CD8-positive, alpha-beta memory T cell (primary cell): ENCODE results near the gene C16orf96. TPM values are rescaled to one million over a fixed set of nuclear protein-coding genes. Genes with fewer than 3 reads are reported as not detected.

Experiments used
- CTCF ChIA-PET: fragments of 350-600 bp; sonication (Branson Sonifier 250); formaldehyde crosslinking; loops from one replicate; lab custom pipeline; 2021; ENCODE audit warnings: antibody characterized with exemption; lab: Charles Lee
- POLR2A ChIA-PET: fragments of 350-600 bp; sonication (Branson Sonifier 250); formaldehyde crosslinking; loops from one replicate; lab custom pipeline; 2021; ENCODE audit warnings: antibody characterized with exemption; lab: Charles Lee
- DNase-seq, 5 donors: peaks; one replicate each; pipeline versions ENCODE4 v3.0.0 to v3.0.0-alpha.2; 2020 to 2022; ENCODE audit warnings: mixed read lengths in 1 of 5
- H3K27ac ChIP-seq: one replicate; pipeline ENCODE4 v1.7.0; 2013; ENCODE audit warnings: low read depth, mild to moderate bottlenecking, low read length, moderate library complexity
- H3K27me3 ChIP-seq: 2 replicates; pipeline ENCODE4 v1.7.0; 2013; ENCODE audit warnings: low read length, mild to moderate bottlenecking; ENCODE audit not compliant: insufficient read depth, poor library complexity, severe bottlenecking
- H3K36me3 ChIP-seq: 2 replicates; pipeline ENCODE4 v1.7.0; 2013; ENCODE audit warnings: mild to moderate bottlenecking, low read length, moderate library complexity; ENCODE audit not compliant: insufficient read depth
- H3K4me1 ChIP-seq: 2 replicates; pipeline ENCODE4 v1.7.0; 2013; ENCODE audit warnings: mild to moderate bottlenecking, low read length, moderate library complexity; ENCODE audit not compliant: insufficient read depth
- H3K4me3 ChIP-seq: 2 replicates; pipeline ENCODE4 v1.7.0; 2013; ENCODE audit warnings: mild to moderate bottlenecking, low read length
- H3K9me3 ChIP-seq: 2 replicates; pipeline ENCODE4 v1.7.0; 2013; ENCODE audit warnings: mild to moderate bottlenecking, low read length
- H3K27ac Mint-ChIP-seq, 8 donors: one replicate each; pipeline ENCODE4 v1.8.0; 2020 to 2021; ENCODE audit warnings: mixed read lengths in 8 of 8, mild to moderate bottlenecking in 6 of 8, inconsistent platforms in 3 of 8, moderate library complexity in 3 of 8
- H3K27me3 Mint-ChIP-seq, 2 donors: one replicate each; pipeline ENCODE4 v1.8.0; 2020 to 2021; ENCODE audit warnings: mixed read lengths in 2 of 2, mild to moderate bottlenecking in 1 of 2, moderate library complexity in 1 of 2
- H3K36me3 Mint-ChIP-seq, 3 donors: one replicate each; pipeline ENCODE4 v1.8.0; 2020 to 2021; ENCODE audit warnings: mixed read lengths in 3 of 3, inconsistent platforms in 1 of 3, mild to moderate bottlenecking in 1 of 3
- H3K4me1 Mint-ChIP-seq, 3 donors: one replicate each; pipeline ENCODE4 v1.8.0; 2020 to 2021; ENCODE audit warnings: mixed read lengths in 3 of 3, inconsistent platforms in 1 of 3, mild to moderate bottlenecking in 1 of 3
- H3K4me3 Mint-ChIP-seq, 7 donors: one replicate each; pipeline ENCODE4 v1.8.0; 2020 to 2021; ENCODE audit warnings: mixed read lengths in 7 of 7, mild to moderate bottlenecking in 6 of 7, moderate library complexity in 4 of 7, inconsistent platforms in 2 of 7
- H3K9me3 Mint-ChIP-seq, 5 donors: one replicate each; pipeline ENCODE4 v1.8.0; 2020 to 2022; ENCODE audit warnings: mixed read lengths in 5 of 5, mild to moderate bottlenecking in 3 of 5, moderate library complexity in 2 of 5, inconsistent platforms in 1 of 5
- polyA plus RNA-seq: library from polyadenylated mRNA; unstranded; fragments of 300-500 nt; fragmentation: Illumina TruSeq; gene quantifications from one replicate; pipeline ENCODE4 v1.2.3, GENCODE V29; 2021
- total RNA-seq, 2 experiments: library from RNA; stranded (reverse); gene quantifications; one replicate each; pipeline ENCODE4 v1.2.3, GENCODE V29; 2021

Gene C16orf96
- total and polyA plus RNA-seq, 3 experiments from 2014 or later: 0.05 to 0.11 (median 0.07) TPM

DNA sequence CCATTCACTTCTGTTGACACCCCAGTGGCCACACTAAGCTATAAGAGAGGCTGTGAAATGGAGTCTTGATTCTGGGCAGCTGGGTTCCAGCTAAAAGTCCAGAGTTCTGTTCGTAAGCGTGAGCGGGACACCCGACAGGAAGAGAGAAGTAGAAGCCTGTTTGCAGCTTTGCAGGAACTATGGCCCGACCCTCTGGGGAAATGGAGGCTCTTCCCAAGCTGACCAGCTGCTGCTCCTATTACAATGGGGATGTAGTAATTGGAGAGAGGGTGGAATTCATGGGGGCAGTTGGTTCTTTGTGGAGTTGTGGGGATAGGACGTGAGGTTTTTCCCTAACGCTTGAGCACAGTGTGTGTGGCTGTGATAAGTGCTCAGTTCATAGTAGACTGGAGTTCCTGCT, 30.2 kb downstream of the C16orf96 start:
- no peaks in the 10 kb centered on the region for H3K36me3 ChIP-seq
- CTCF ChIA-PET: interaction anchor here (0.7 to 2.2 kb wide), 15 partner anchors 9 to 195 kb away, joined by 3 to 12 read pairs (median 4); partner anchors contain the start of gene MGRN1
- peaks cover 0 to 2% (median 2%) of the 10 kb centered on the region in 5 donors for H3K9me3 Mint-ChIP-seq
- H3K27ac ChIP-seq: no peak overlapping the region
- H3K9me3 ChIP-seq: no peaks in the 10 kb centered on the region
- POLR2A ChIA-PET: no interaction called here
- H3K4me3 ChIP-seq: no peak overlapping the region
- no peak for DNase-seq
- H3K27me3 Mint-ChIP-seq: peaks cover 9 to 10% of the 10 kb centered on the region in 2 donors
- no peak overlapping the region for H3K27ac Mint-ChIP-seq
- peaks cover 0 to 3% (median 2%) of the 10 kb centered on the region in 3 donors for H3K4me1 Mint-ChIP-seq
- H3K36me3 Mint-ChIP-seq: peaks cover 0 to 3% (median 0%) of the 10 kb centered on the region in 3 donors
- no peak overlapping the region for H3K4me3 Mint-ChIP-seq
- H3K27me3 ChIP-seq: peaks cover 5% of the 10 kb centered on the region
- no peaks in the 10 kb centered on the region for H3K4me1 ChIP-seq

DNA sequence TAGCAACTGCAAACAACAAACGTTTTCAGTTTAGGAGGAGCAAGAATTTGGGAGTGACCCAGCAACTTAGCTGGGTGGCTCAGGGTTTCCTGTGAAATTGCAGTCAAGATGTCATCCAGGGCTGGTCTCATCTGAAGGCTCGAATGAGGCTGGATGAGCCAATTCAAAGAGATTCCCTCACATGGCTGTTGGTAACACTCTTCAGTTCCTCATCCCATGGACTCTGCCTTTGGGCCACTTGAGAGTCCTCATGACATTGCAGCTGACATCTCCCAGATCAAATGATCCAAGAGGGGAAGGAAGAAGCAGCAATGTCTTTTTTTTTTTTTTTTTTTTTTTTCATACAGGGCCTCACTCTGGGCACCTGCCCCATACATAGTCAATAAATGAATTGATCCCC, 32.2 kb downstream of the C16orf96 start:
- Mint-ChIP-seq H3K36me3 (peaks cover 0 to 3% (median 0%) of the 10 kb centered on the region in 3 donors), H3K4me1 (peaks cover 0 to 3% (median 2%) of the 10 kb centered on the region in 3 donors)
- no peaks in the 10 kb centered on the region for H3K36me3 ChIP-seq

DNA sequence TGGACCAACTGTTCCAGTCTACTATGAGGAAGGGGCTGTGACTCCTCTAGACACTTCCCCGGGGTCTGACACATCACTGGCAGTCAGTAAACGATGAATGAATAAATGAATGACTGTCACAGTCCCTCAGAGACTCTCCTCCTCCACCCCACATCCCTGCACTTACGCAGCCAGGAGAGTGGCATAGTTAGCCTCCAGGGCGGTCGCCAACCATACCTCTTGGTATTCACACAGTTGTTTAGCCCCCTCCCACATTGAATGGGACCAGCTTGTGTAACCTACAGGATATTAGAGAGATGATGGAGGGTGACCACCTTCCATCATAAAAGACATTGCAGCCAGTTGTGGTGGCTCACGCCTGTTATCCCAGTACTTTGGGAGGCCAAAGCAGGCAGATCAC, 32.8 kb downstream of the C16orf96 start:
- DNase-seq: no peak
- Mint-ChIP-seq H3K27me3 (peaks cover 9 to 10% of the 10 kb centered on the region in 2 donors), H3K9me3 (peaks cover 0 to 2% (median 2%) of the 10 kb centered on the region in 5 donors), H3K36me3 (peaks cover 0 to 3% (median 0%) of the 10 kb centered on the region in 3 donors), H3K4me1 (peaks cover 0 to 3% (median 2%) of the 10 kb centered on the region in 3 donors), H3K27ac (no peak overlapping the region), H3K4me3 (no peak overlapping the region)
- Histone ChIP-seq H3K4me3 (no peak overlapping the region), H3K4me1 (no peaks in the 10 kb centered on the region), H3K9me3 (no peaks in the 10 kb centered on the region), H3K36me3 (no peaks in the 10 kb centered on the region), H3K27ac (no peak overlapping the region), H3K27me3 (peaks cover 5% of the 10 kb centered on the region)
- CTCF ChIA-PET: no interaction called here
- POLR2A ChIA-PET: no interaction called here

More for the DNA sequence above, 32.2 kb downstream of the C16orf96 start:
- Histone ChIP-seq H3K27me3 (peaks cover 5% of the 10 kb centered on the region), H3K4me3 (no peak overlapping the region), H3K4me1 (no peaks in the 10 kb centered on the region), H3K27ac (no peak overlapping the region), H3K9me3 (no peaks in the 10 kb centered on the region)
- CTCF ChIA-PET: no interaction called here
- H3K27ac Mint-ChIP-seq: no peak overlapping the region
- DNase-seq: no peak
- POLR2A ChIA-PET: interaction anchor here (0.6 kb wide), 1 partner anchor 9 kb away, joined by 3 read pairs; no protein-coding TSS in a partner anchor
- H3K9me3 Mint-ChIP-seq: peaks cover 0 to 2% (median 2%) of the 10 kb centered on the region in 5 donors
- peaks cover 9 to 10% of the 10 kb centered on the region in 2 donors for H3K27me3 Mint-ChIP-seq
- no peak overlapping the region for H3K4me3 Mint-ChIP-seq

DNA sequence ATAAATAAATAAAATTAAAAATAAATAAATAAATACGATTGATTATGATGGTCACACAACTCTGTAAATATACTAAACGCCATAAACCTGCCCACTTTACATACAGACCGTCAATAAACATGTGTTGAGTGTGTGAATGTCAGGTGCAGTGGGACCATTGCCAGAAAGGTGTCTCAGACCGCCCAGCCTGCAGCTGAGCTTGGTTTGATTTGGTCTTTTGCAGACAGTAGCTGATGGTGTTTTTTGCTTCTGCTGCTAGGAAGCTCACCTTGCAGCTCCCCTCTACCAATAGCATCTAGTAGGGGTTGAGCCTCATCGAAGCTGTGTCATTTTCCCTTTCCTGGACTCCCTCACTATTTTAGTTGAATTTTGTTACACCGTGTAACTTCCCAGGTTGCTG, 35.1 kb downstream of the C16orf96 start:
- no peak overlapping the region for H3K27ac Mint-ChIP-seq
- ChIA-PET POLR2A (interaction anchor here (0.5 to 0.7 kb wide), 2 partner anchors 104 to 116 kb away, joined by 3 to 4 read pairs; no protein-coding TSS in a partner anchor), CTCF (interaction anchor here (0.7 kb wide), 1 partner anchor 84 kb away, joined by 3 read pairs; no protein-coding TSS in a partner anchor)
- peaks cover 5% of the 10 kb centered on the region in 2 donors for H3K27me3 Mint-ChIP-seq
- H3K9me3 ChIP-seq: no peaks in the 10 kb centered on the region
- H3K4me1 Mint-ChIP-seq: no peaks in the 10 kb centered on the region
- no peak overlapping the region for H3K4me3 Mint-ChIP-seq
- H3K27ac ChIP-seq: no peak overlapping the region
- H3K4me1 ChIP-seq: no peaks in the 10 kb centered on the region
- H3K4me3 ChIP-seq: no peak overlapping the region
- peaks cover 5% of the 10 kb centered on the region for H3K27me3 ChIP-seq
- H3K36me3 Mint-ChIP-seq: no peaks in the 10 kb centered on the region
- H3K36me3 ChIP-seq: no peaks in the 10 kb centered on the region
- peaks cover 0 to 2% (median 2%) of the 10 kb centered on the region in 5 donors for H3K9me3 Mint-ChIP-seq
- no peak for DNase-seq

DNA sequence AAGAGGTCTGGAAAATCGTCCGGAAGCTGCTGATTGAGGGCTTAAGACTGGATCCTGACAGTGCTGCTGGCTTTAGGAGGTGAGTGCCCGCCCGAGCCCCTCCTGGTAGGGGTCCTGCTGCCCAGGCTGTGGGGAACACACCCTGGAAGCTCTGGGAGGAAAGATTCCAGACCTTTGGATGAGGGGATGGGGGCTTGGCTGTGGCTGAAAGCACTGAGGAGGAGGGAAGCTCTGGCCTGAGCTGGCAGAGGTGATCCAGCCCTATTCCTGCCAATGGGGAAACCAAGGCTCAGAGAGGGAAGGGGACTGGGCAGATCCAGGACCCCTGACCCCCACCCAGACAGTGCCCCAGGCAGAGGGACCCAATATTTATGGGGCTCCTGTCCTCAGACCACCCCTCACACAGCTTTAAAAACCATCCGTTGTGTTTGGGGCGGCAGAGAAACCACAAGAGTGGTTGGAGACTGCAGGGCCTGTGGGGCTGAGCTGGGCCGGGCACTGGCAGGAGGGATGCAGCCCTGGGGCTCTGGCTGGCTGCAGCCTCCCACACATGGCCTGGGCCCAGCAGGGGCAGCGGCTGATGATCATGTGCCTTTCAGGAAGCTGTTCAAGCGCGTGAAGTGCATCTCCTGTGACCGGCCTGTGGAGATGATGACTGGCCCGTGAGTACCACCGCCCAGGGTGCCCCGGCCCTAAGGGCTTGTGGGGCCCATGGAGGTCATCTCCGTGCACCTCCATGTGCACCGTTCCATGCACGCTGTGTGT, 35.7 kb downstream of the C16orf96 start:
- Histone ChIP-seq H3K36me3 (no peaks in the 10 kb centered on the region), H3K9me3 (no peaks in the 10 kb centered on the region), H3K27ac (no peak overlapping the region), H3K27me3 (no peaks in the 10 kb centered on the region), H3K4me3 (no peak overlapping the region), H3K4me1 (no peaks in the 10 kb centered on the region)
- no peak for DNase-seq
- ChIA-PET CTCF (no interaction called here), POLR2A (no interaction called here)
- Mint-ChIP-seq H3K27ac (no peak overlapping the region), H3K9me3 (peaks cover 0 to 2% (median 2%) of the 10 kb centered on the region in 5 donors), H3K4me1 (no peaks in the 10 kb centered on the region), H3K4me3 (no peak overlapping the region), H3K36me3 (no peaks in the 10 kb centered on the region), H3K27me3 (peaks cover 0 to 2% of the 10 kb centered on the region in 2 donors)

DNA sequence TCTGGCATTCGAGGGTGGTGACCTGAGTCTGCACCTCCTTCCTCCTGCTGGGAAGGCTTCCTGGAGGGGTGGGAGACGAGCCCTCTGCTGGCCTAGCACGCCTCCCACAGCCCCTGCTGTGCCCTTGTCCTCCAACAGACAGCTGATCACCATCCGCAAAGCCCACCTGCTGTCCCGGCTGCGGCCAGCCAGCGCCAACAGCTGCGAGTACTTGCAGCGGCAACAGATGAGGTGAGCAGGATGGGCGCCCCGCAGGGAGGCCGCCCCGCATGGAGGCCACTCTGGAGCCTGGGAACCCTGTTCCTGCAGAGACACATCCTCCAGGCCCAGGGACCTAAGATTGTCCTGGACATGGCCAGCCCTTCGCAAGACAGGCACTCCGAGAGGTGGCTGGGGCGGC, 36.9 kb downstream of the C16orf96 start:
- Histone ChIP-seq H3K27ac (no peak overlapping the region), H3K27me3 (no peaks in the 10 kb centered on the region), H3K9me3 (no peaks in the 10 kb centered on the region), H3K4me3 (no peak overlapping the region), H3K4me1 (no peaks in the 10 kb centered on the region), H3K36me3 (no peaks in the 10 kb centered on the region)
- no peaks in the 10 kb centered on the region for H3K36me3 Mint-ChIP-seq
- H3K4me3 Mint-ChIP-seq: no peak overlapping the region
- H3K27ac Mint-ChIP-seq: no peak overlapping the region
- no peak for DNase-seq
- peaks cover 0 to under 1% (median under 1%) of the 10 kb centered on the region in 5 donors for H3K9me3 Mint-ChIP-seq
- ChIA-PET POLR2A (no interaction called here), CTCF (no interaction called here)
- no peaks in the 10 kb centered on the region for H3K27me3 Mint-ChIP-seq
- no peaks in the 10 kb centered on the region for H3K4me1 Mint-ChIP-seq

DNA sequence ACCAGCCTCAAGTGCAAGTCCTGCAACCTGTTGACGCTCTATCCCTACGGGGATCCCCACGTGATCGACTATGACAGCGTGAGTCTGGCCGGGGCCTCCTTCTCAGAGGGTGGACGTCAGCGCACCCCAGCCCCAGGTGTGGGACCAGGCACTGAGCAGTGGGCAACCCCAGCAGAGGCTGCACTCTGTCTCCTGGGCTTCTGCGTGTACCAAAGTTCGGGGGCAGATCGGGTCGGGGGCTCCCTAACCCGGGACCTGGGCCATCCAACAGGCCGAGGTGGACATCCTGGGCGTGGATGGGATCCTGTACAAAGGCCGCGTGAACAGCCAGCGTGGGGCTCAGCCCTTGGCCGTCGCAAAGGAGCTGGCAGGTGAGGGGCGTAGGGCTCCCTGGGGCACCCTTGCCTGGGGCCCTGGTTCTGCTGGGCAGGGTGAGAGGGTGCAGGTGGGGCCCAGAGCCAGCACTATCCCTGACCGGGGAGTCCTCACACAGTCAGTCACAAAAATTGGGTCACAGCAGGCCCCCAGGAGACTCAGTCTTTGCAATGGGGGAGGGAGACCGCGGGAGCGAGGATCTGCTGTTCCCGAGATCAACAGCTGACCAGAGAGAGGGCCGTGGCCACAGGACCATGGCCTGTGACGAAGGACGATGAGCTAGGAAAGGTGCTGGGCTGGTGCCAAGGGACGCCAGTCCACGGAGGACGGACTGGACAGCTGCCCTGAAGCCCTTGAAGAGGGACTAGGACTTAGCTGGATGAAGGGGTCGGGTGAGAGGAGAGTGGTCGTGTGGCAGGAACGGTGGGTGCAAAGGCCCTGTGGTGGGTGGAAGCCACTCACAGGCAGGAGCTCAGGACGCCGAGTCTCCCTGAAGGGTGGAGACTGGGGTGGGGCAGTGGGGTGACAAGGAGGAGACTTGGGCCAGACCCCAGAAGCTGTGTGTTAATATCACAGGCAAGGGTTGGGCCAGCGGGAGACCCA, 38.6 kb downstream of the C16orf96 start:
- Mint-ChIP-seq H3K36me3 (no peaks in the 10 kb centered on the region), H3K27me3 (no peaks in the 10 kb centered on the region), H3K4me3 (no peak overlapping the region), H3K27ac (no peak overlapping the region), H3K9me3 (no peaks in the 10 kb centered on the region), H3K4me1 (no peaks in the 10 kb centered on the region)
- Histone ChIP-seq H3K27me3 (no peaks in the 10 kb centered on the region), H3K27ac (no peak overlapping the region), H3K9me3 (no peaks in the 10 kb centered on the region), H3K4me1 (no peaks in the 10 kb centered on the region), H3K4me3 (no peak overlapping the region), H3K36me3 (no peaks in the 10 kb centered on the region)
- no peak for DNase-seq
- ChIA-PET CTCF (interaction anchor here (0.9 kb wide), 1 partner anchor 49 kb away, joined by 3 read pairs; no protein-coding TSS in a partner anchor), POLR2A (no interaction called here)
